ENCODE data around the gene MECP2. TPM values are rescaled to one million over a fixed set of nuclear protein-coding genes. Genes with fewer than 3 reads are reported as not detected.
A peak's percentile ranks its signal among the peaks of the same experiment; 100 is the strongest.

The MECP2 gene
- total RNA-seq, 2 donors from 2014 or later = 34.4 to 35.3 TPM

DNA sequence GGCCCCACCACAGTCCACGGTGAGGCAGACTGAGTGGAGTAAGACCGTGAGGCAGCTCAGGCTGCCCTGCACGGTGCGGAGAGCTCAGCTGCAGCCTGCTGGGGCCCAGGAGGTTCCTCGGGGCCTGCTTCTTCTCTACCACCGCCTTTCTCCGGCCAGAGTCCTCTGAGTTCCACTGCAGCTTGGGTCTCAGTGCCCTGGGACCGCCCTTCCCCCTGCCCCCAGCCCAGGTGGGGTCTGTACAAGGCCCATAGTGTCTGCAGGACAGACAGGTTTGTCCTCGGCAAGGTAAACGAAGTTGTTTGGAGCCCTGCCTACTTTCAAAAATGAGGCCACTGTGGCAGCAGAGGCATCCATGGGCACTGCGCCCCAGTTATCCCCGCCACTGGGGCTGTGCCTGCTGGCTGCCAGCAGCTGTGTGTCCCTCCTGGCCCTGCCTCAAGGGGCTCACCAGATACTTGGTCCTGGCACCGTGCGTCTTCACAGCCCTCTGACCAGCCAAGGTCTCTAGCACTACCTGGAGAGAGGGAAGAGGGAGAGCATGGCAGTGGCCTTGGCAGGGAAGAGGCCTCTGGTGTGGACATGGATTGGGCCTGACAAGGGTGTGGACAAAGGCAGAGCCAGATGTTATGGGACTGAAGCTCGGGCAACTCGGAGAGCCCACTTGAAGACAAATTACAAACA lies 81.8 kb downstream of the MECP2 start:
- Histone ChIP-seq H3K9ac (ENCODE audit: extremely low read depth, low read length, poor library complexity, severe bottlenecking) (no peak overlapping the region), H3K27ac (ENCODE audit: low read depth, low read length) (no peak overlapping the region), H3K36me3 (ENCODE audit: control insufficient read depth, insufficient read depth, low read length) (no peaks in the 10 kb centered on the region), H3K27me3 (ENCODE audit: control insufficient read depth, insufficient read depth, low read length, poor library complexity, severe bottlenecking) (no peaks in the 10 kb centered on the region), H3K4me3 (ENCODE audit: low read length) (no peak overlapping the region), H3K4me1 (ENCODE audit: control insufficient read depth, insufficient read depth, low read length) (no peaks in the 10 kb centered on the region), H3K9me3 (ENCODE audit: control insufficient read depth, low read length) (no peaks in the 10 kb centered on the region)
- peaks cover 8% of the 10 kb centered on the region for H3K4me1 Mint-ChIP-seq
- no peak for DNase-seq
- H3K36me3 Mint-ChIP-seq (ENCODE audit: low read depth) = peaks cover 21% of the 10 kb centered on the region
- H3K4me3 Mint-ChIP-seq = no peak overlapping the region
- H3K27ac Mint-ChIP-seq = peak overlapping the region; percentile 52
- H3K27me3 Mint-ChIP-seq (ENCODE audit: insufficient read depth) = peaks cover 3% of the 10 kb centered on the region
- TF ChIP-seq CTCF (conservative IDR thresholded peaks at IDR 0.05) = no peak
- peaks cover 63% of the 10 kb centered on the region for H3K9me3 Mint-ChIP-seq
- WGBS, 2 experiments (ENCODE audit: insufficient coverage in 1 of 2, insufficient read length in 1 of 2) = 85 to 89% methylated on average over 3 to 16 of the region's 16 CpGs

- peaks cover 27% of the 10 kb centered on the region for H3K36me3 Mint-ChIP-seq (ENCODE audit: low read depth)
- WGBS, 2 experiments (ENCODE audit: insufficient coverage in 1 of 2, insufficient read length in 1 of 2) = 90 to 100% methylated on average over 2 to 24 of the region's 24 CpGs
- no peak overlapping the region for H3K27ac Mint-ChIP-seq
Observed at GRCh38 chrX:154014429-154015380, 82.8 kb downstream of the MECP2 start.

More at GRCh38 chrX:154014429-154015380, 82.8 kb downstream of the MECP2 start:
- H3K4me3 Mint-ChIP-seq = no peak overlapping the region
- no peaks in the 10 kb centered on the region for H3K27me3 ChIP-seq (ENCODE audit: control insufficient read depth, insufficient read depth, low read length, poor library complexity, severe bottlenecking)
- H3K4me1 ChIP-seq (ENCODE audit: control insufficient read depth, insufficient read depth, low read length) = no peaks in the 10 kb centered on the region
- H3K9me3 ChIP-seq (ENCODE audit: control insufficient read depth, low read length) = no peaks in the 10 kb centered on the region
- no peaks in the 10 kb centered on the region for H3K36me3 ChIP-seq (ENCODE audit: control insufficient read depth, insufficient read depth, low read length)
- no peak overlapping the region for H3K9ac ChIP-seq (ENCODE audit: extremely low read depth, low read length, poor library complexity, severe bottlenecking)
- no peak for DNase-seq
- H3K4me3 ChIP-seq (ENCODE audit: low read length) = no peak overlapping the region
- TF ChIP-seq CTCF (conservative IDR thresholded peaks at IDR 0.05) = no peak
- peaks cover 64% of the 10 kb centered on the region for H3K9me3 Mint-ChIP-seq
- H3K27me3 Mint-ChIP-seq (ENCODE audit: insufficient read depth) = no peaks in the 10 kb centered on the region
- H3K27ac ChIP-seq (ENCODE audit: low read depth, low read length) = no peak overlapping the region
- peaks cover 3% of the 10 kb centered on the region for H3K4me1 Mint-ChIP-seq

All from endodermal cell (in vitro differentiated cells).